ENCODE data around the gene PHAF1.

PHAF1 gene

DNA sequence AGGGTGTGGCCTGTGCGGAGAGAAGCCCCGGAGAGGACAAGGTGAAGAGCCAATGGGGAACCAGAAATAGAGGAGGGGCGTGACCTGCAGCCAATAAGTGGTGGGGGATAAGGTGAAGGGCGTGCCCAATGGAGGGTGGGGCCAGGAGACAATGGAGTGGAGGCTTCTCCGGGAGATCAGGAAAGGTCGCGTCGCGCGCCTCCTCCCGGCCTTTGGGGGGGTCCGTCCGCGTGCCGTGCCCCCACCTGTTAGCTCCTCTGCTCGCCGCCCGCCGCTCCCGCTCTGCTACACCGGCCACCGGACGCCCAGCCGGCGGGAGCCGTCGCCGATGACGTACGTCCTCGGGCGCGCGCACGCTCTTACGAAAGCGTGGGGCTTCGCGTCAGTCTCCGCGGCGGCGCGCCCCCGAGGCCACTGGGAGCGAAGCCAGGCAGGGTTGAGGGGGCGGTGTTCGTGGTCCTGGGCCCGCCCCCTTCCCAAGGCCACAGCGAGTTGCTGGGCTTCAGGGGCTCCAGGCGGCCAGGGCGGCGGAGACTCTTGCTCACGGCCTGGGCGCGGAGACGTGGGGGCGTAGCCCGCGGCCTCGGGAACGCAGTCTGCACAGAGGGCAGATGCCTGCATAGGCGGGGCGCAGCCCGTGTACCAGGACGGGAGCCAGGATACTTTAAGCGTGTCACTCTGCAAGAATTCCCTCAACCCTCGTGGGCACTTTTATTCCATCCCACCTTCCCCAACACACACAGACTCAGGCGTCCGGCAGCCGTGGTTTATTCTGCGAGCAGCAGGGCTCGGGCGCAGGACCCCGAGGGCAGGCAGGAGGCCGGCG, 74.1 kb downstream of the PHAF1 start, which contains the start of gene MATCAP1:
MATCAP1 (minus strand) TSS at position 337 of the 826 bp plus-strand sequence. CDS start 3,353 bp downstream, outside the sequence.
- DNase-seq: peak; percentile 47

DNA sequence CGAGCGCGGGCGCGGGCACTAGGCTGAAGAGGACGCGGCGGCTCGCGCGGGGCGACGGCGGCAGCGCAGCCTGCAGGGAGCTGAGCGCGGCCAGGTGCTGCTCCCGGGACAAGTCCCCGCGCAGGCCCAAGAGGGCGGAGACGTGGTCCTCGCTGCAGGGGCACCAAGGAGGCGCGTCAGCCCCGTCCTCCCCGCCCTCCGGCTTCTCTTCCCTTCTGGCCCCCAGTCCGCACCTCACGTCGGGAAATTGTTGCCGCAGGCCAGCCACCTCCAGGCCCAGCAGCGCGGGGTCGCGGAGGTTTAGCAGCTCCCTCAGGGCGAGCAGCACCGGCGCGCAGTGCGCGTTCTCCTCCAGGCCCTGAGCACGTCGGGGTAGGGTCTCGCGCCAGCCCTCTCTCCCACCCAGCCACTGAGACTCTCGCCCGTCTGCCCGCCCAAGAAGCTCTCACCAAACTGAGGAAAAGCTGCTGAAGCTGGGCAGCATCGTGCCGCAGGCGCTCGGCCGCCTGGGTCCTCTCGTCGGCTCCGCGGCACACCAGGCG, 74.8 kb downstream of the PHAF1 start:
- no peak for DNase-seq

DNA sequence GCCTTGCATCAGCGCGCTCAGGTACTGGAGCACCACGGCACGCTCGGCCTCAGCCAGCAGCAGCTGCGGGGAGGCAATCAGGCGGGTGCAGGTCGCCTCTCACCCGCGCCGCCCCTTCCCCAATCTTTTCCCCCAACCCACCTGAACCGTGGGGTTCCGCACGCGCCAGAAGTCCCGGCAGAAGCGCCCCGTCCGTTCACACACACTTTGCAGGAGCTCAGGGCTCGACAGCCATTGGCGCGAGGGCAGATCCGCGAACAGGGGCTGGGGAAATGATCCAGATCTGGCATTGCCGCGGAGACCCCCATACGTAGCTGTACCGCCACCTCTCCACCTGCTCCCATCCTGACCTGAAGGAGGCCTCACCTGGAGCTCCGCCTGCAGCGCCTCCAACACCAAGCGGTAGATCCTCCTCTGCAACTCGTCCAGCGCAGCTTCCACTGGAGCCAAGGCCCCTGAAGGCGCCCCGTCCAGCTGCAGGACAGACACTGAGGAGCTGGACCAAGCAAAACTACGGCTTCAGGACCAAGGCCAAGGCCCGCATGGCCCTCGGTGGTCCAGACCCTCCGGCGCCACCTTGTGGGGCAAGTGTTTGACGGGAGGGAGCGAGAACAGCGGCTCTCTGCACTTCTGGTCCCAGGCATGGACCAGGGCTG, 75.4 kb downstream of the PHAF1 start:
- no peak for DNase-seq

DNA sequence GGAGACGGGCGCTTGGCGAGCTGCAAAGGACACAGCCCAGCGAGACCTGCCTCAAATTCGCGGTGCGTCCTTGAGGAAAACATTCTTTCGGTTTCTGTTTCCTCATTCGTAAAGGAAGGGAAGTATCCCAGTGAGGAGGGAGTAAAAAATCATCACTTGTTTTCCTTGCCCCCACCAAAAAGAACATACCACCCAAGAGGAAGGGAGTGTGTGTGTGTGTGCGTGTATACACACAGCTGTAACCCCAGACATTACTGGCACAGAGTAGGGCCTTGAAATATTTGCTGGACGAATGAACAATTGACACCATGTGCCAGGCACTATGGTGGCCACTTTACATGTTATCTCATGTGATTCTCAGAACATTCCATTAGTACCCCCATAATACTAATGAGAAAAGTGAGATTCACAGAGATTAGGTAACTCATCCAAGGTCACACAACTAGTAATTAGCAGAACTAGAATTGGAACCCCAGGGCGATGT, 76.0 kb downstream of the PHAF1 start:
- DNase-seq: no peak

DNA sequence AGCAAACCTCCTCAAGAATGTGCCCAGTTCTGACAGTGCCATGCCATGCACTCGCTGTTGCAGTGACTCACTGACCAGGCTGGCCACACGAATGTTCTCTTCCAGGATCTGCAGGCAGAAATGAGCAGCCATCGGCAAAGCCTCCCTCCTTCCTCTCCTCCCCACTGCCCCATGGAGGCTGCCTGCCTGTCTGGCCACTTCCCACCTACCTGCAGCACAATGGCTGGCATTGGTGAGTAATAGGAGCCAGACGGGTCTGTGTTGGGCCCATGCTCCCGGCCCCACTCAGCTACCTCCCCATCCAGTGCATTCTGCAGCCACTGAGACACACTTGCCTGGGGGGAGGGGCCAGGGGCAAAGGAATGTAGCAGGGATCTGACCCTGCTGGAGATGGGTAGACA, 76.8 kb downstream of the PHAF1 start:
- DNase-seq: no peak

- no peak for DNase-seq
These were observed 77.6 kb downstream of the PHAF1 start for GRCh38 chr16:67187175-67187890.

DNA sequence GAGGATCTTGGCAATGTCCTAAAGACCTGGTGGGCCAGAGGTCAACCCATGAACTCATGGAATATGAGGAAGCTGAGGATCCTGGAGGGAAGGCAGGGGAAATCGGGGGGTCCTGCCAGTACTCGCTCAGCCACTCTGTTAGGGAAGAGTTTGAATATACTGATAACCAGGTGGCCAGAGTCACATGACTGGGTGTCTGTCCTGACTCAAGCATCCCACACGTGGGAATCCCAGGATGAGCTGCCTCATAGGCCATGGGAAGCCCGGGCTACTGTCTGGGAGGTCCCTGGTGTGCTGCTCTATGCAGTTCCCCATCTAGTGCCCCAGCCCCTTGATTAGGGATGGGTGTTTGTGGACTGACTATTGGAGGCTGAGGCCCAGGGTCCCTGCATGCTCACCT, 78.6 kb downstream of the PHAF1 start:
- DNase-seq: no peak

DNA sequence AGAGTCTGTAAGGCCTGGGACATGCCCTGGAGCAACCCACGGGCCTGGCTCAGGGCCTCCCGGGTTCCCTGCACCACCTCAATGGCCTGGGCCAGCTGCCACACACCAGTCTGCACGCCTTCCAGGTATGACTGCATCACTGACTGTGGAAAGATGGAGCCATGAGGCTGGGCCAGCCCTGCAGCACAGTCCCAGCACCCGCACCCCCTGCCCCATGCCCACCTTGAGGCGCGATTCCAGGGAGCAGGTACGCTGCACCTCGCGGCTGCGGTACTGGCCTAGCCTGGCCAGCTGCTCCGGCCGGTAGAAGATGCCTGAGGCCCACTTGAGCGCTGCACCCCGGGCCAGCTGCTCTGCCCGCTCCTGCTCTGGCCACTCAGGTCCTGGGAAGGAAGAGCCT, 79.1 kb downstream of the PHAF1 start:
- no peak for DNase-seq

DNA sequence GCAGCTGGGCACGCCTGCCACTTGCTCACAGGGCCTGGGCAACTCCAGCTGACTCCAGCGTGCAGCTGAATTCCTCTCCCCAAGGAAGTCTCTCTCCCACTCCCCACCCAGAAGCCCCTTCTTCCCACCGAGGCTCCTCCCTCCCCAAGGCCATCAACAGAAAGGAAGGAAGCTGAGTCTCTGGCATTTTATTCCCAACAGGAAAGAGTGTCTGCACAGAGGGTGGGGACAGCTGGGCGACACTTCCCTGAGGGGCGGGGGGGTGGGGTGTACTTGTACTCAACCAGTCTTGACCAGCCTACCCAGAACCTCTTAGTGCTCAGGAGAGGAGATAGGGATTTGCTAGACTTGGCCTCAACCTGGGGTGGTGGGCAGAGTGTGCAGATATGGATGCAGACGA, 80.3 kb downstream of the PHAF1 start, which contains the start of gene EXOC3L1:
EXOC3L1 (minus strand) TSS at position 96 of the 400 bp plus-strand sequence. CDS start 460 bp downstream, outside the sequence.
- DNase-seq: no peak

DNA sequence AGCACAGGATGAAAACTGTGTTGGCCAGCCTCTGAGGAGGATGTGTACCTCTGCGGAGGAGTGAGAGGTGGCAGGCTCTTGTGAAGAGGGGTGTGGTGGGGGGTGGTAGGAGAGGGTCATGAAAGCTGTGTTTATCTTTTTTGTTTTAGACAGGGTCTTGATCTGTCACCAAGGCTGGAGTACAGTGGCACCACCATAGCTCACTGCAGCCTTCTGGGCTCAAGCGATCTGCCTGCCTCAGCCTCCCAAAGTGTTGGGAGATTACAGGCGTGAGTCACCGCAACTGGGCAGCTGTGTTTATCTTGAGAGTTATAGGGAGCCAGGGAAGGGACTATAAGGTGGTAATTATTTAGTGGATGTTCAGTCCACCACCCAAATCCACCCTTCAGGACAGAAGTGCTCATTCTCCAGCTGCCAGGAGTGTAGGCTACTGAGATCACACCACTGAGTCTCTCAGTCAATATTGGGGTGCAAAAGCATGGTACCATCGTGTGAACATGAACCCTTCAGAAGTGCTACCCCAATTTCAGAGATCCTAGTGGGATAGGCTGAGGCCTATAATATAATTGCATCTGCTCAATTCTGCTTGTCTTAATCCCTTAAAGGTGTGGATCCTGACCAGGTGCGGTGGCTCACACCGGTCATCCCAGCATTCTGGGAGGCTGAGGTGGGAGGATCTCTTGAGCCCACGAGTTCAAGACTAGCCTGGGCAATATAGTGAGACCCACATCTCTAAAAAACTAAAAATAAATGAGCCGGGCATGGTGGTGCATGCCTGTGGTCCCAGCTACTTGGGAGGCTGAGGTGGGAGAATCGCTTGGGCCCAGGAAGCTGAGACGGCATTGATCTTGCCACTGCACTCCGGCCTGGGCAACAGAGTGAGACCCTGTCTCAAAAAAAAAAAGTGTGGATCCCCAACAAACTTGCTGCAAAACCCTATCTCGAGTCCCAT, 81.0 kb downstream of the PHAF1 start:
- DNase-seq: no peak

- DNase-seq: no peak
These were observed 81.8 kb downstream of the PHAF1 start for GRCh38 chr16:67191411-67191994.

GRCh38 chr16:67191995-67192681, 82.4 kb downstream of the PHAF1 start, which contains the start of gene E2F4:
E2F4 (plus strand) TSS chr16:67192155; CDS start chr16:67192228, 73 bp downstream.
- no peak for DNase-seq

DNA sequence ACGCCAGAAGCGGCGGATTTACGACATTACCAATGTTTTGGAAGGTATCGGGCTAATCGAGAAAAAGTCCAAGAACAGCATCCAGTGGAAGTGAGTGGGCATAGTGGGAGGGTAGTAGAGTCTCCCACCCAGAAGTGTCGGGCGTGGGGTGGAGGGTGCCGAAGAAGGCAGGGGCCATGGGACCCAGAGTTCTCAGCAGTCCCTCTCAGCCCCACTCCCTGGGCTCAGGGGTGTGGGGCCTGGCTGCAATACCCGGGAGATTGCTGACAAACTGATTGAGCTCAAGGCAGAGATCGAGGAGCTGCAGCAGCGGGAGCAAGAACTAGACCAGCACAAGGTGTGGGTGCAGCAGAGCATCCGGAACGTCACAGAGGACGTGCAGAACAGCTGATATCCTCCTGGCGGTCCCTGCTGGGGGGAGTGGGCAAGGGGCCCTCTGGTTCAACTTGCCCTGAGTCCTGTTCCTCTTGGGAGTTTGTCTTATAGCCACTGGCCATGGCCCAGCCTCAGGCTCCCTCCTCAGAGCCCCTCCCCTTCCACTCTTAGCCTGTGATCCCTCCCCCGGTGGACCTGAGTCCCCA, 83.1 kb downstream of the PHAF1 start:
- no peak for DNase-seq

DNA sequence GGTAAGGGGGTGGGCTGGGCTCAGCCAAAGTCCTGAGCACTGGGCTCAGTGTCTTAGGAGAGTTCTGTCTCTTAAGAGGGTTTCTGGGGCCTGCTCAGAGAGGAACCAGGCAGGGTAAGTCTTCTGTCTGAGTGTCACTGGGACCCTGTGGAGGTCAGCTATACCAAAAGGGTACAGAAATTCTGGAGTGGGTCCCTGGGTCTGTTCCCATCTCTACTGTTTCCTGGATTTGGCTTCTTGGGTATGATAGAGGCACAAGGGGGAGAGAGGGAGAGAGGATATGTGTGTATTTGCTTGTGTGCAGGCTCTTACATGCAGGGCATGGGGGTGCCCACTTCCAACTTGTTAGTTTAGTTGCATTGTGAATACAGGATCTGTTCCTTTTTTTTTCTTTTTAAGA, 83.8 kb downstream of the PHAF1 start:
- DNase-seq: no peak

DNA sequence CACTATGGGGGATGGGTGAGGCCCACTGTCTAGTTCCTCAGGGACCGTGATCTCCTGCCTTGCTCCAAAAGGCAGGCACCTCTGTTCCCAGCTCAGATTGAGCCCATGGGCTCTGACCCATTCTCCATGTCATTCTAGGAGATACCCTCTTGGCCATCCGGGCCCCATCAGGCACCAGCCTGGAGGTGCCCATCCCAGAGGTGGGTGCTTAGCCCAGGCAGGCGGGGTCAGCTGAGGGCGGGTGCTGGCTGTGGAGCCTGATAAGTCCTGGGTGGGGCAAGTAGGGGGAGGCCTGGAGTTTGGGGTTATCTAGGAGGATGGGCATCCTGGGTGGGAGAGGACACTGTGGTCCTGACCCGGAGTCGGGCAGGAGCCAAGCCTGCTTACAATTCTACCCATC, 84.5 kb downstream of the PHAF1 start:
- no peak for DNase-seq

- no peak for DNase-seq
These were observed 85.9 kb downstream of the PHAF1 start for GRCh38 chr16:67195676-67196075.

DNA sequence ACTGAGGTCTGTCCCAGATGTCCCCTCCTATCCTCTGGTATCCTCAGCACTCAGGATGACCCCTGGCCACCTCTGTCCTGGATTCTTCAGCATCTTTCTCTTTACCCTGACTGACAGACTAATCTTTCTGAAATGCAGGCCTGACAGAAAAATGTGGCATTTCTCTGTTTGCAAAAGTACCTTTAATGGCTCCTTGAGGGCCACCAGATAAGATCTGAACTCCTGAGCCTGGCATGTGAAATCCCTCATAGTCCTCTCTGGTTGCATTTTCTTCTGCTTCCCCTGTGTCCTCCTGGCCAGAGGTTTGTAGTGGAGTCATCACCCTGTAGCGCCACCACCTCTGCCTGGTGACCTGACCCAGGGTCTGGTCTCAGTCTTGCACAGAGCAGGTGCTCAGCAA, 87.1 kb downstream of the PHAF1 start:
- DNase-seq: no peak

DNA sequence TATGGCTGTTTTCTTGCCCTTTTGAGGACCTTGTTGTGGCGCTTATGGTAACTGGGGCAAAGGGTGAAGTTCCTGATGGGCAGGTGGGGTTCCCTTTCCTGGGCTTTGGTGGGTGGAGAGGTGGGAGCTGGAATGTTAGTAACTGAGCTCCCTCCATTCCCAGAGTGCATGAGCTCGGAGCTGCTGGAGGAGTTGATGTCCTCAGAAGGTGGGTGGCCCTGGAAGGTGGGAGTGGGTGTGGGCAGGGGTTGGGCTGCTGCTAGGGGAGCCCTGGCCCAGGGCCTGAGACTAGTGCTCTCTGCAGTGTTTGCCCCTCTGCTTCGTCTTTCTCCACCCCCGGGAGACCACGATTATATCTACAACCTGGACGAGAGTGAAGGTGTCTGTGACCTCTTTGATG, 88.0 kb downstream of the PHAF1 start:
- DNase-seq: no peak
